A549 (cell line): ENCODE measurements around the gene ARHGEF10L. TPM values are rescaled to one million over a fixed set of nuclear protein-coding genes. Genes with fewer than 3 reads are reported as not detected.

Experiments
- ATAC-seq, 2 experiments: fragments of 200-7000 bp in 1 of 2; fragments of >200 bp in 1 of 2; cut with Nextera tagmentation in 1 of 2; cut with Tn5 transposase in 1 of 2; 3 replicates each; pipeline versions ENCODE4 v1.8.0 to v1.9.1; 2018 to 2020; ENCODE audit warnings: mild to moderate bottlenecking in 1 of 2, moderate library complexity in 1 of 2
- CTCF ChIA-PET: fragments of 300-600 bp; sonication (Branson Sonifier 250); formaldehyde crosslinking; extraction: SDS; loops from one replicate; lab custom pipeline; 2021; ENCODE audit warnings: antibody characterized with exemption, inconsistent platforms; lab: Yijun Ruan, JAX
- POLR2A ChIA-PET: fragments of 350-600 bp; formaldehyde crosslinking; extraction: SDS; loops from one replicate; lab custom pipeline; 2021; ENCODE audit warnings: antibody characterized with exemption, inconsistent platforms; lab: Yijun Ruan, JAX
- DNase-seq, 2 experiments: peaks; one replicate each; pipeline versions ENCODE4 v3.0.0 to v3.0.0-alpha.2; 2011 to 2016; ENCODE audit warnings: low read depth in 1 of 2, low spot score in 1 of 2
- FAIRE-seq: peaks from 2 replicates; lab custom pipeline; 2011; peaks lifted over from hg19 to GRCh38; lab: Jason Lieb, UNC
- H3K27ac ChIP-seq, 2 experiments: fragments of >200 bp; sonication (Bioruptor Twin); formaldehyde crosslinking; 3 replicates each; pipeline ENCODE4 v1.5.1; 2016 to 2017
- H3K4me1 ChIP-seq: fragments of >200 bp; sonication (Bioruptor Twin); formaldehyde crosslinking; 3 replicates; pipeline ENCODE4 v1.6.1; 2016
- H3K4me2 ChIP-seq: fragments of >200 bp; sonication (Bioruptor Twin); formaldehyde crosslinking; 3 replicates; pipeline ENCODE4 v1.6.1; 2016
- H3K4me3 ChIP-seq: fragments of >200 bp; sonication (Bioruptor Twin); formaldehyde crosslinking; 3 replicates; pipeline ENCODE4 v1.5.1; 2016
- H3K9me3 ChIP-seq: fragments of >200 bp; sonication (Bioruptor Twin); formaldehyde crosslinking; 3 replicates; pipeline ENCODE4 v1.6.1; 2016
- BHLHE40 ChIP-seq: IDR thresholded peaks from 2 replicates; pipeline ENCODE4 v1.6.1; 2012; ENCODE audit warnings: low read depth, low read length, inconsistent platforms
- CBX2 ChIP-seq: fragments of 200-600 bp; sonication (generic); IDR thresholded peaks from 2 replicates; pipeline ENCODE4 v1.6.1; 2016; ENCODE audit warnings: low read depth, mild to moderate bottlenecking, borderline replicate concordance
- CHD2 ChIP-seq: fragments of 150-350 bp; IDR thresholded peaks from 2 replicates; pipeline ENCODE4 v1.6.1; 2014; ENCODE audit warnings: low read length; ENCODE audit not compliant: partially characterized antibody
- EHMT2 ChIP-seq: fragments of 200-600 bp; sonication (generic); IDR thresholded peaks from 2 replicates; pipeline ENCODE4 v1.6.1; 2016; ENCODE audit warnings: antibody characterized with exemption, low read depth, mild to moderate bottlenecking, moderate library complexity
- FOSB ChIP-seq: fragments of 250-450 bp; sonication (Bioruptor Pico); IDR thresholded peaks from 2 replicates; pipeline ENCODE4 v1.5.0; 2020; ENCODE audit warnings: mild to moderate bottlenecking, moderate library complexity
- FOSL2 ChIP-seq, 2 experiments: fragments of 450-650 bp in 1 of 2; fragments of >200 bp in 1 of 2; sonication (Bioruptor Twin) in 1 of 2; formaldehyde crosslinking; IDR thresholded peaks; 2 replicates each; pipeline versions ENCODE4 v1.5.0 to v1.6.1; 2016 to 2020; ENCODE audit warnings: mild to moderate bottlenecking in 1 of 2, moderate library complexity in 1 of 2
- FOXS1 ChIP-seq: fragments of 250-450 bp; sonication (Bioruptor Pico); IDR thresholded peaks from 2 replicates; pipeline ENCODE4 v1.5.0; 2020; ENCODE audit warnings: mild to moderate bottlenecking, moderate library complexity
- GATA3 ChIP-seq: IDR thresholded peaks from 2 replicates; pipeline ENCODE4 v1.6.1; 2012; ENCODE audit warnings: borderline replicate concordance
- HDAC2 ChIP-seq: fragments of 200-600 bp; sonication (generic); IDR thresholded peaks from 2 replicates; pipeline ENCODE4 v1.6.1; 2016
- HEYL ChIP-seq: fragments of 250-450 bp; sonication (Bioruptor Pico); IDR thresholded peaks from 2 replicates; pipeline ENCODE4 v1.8.0; 2021; ENCODE audit warnings: mild to moderate bottlenecking, moderate library complexity
- HMGXB4 ChIP-seq: fragments of 250-450 bp; sonication (Bioruptor Pico); IDR thresholded peaks from 2 replicates; pipeline ENCODE4 v1.5.0; 2021; ENCODE audit warnings: mild to moderate bottlenecking, moderate library complexity, borderline replicate concordance
- HOXB13 ChIP-seq: fragments of 250-450 bp; sonication (Bioruptor Pico); IDR thresholded peaks from 2 replicates; pipeline ENCODE4 v1.5.0; 2020; ENCODE audit warnings: low read depth, mild to moderate bottlenecking, moderate library complexity
- KDM1A ChIP-seq: fragments of 200-600 bp; sonication (generic); IDR thresholded peaks from 2 replicates; pipeline ENCODE4 v1.6.1; 2016; ENCODE audit warnings: low read depth, mild to moderate bottlenecking
- MAFK ChIP-seq: fragments of 450-650 bp; IDR thresholded peaks from 2 replicates; pipeline ENCODE4 v1.6.1; 2014; ENCODE audit not compliant: partially characterized antibody
- MYC ChIP-seq: IDR thresholded peaks from 2 replicates; pipeline ENCODE4 v1.6.1; 2012; ENCODE audit warnings: mild to moderate bottlenecking, inconsistent platforms, low read length, improper control_type of control experiment, borderline replicate concordance
- NFE2L2 ChIP-seq: fragments of 150-350 bp; conservative IDR thresholded peaks from 2 replicates; pipeline ENCODE4 v1.6.1; 2014; ENCODE audit warnings: low read length
- NPAS2 ChIP-seq: fragments of 250-450 bp; sonication (Bioruptor Pico); IDR thresholded peaks from 2 replicates; pipeline ENCODE4 v1.8.0; 2022; ENCODE audit warnings: mild to moderate bottlenecking, moderate library complexity, borderline replicate concordance
- PBX3 ChIP-seq: IDR thresholded peaks from 2 replicates; pipeline ENCODE4 v1.6.1; 2012
- POLR2A ChIP-seq: IDR thresholded peaks from 2 replicates; pipeline ENCODE4 v1.6.1; 2012; ENCODE audit warnings: mild to moderate bottlenecking, low read length
- POLR2AphosphoS2 ChIP-seq: conservative IDR thresholded peaks from 2 replicates; pipeline ENCODE4 v1.6.1; 2012; ENCODE audit warnings: low read length, improper control_type of control experiment, inconsistent platforms
- RAD21 ChIP-seq, 2 experiments: fragments of >200 bp in 1 of 2; sonication (Bioruptor Twin) in 1 of 2; formaldehyde crosslinking in 1 of 2; IDR thresholded peaks in 1 of 2; conservative IDR thresholded peaks in 1 of 2; 2 replicates in 1 of 2; 3 replicates in 1 of 2; pipeline ENCODE4 v1.6.1; 2012 to 2018; ENCODE audit warnings: inconsistent platforms in 1 of 2
- RARB ChIP-seq: fragments of 250-450 bp; sonication (Bioruptor Pico); IDR thresholded peaks from 2 replicates; pipeline ENCODE4 v1.8.0; 2021; ENCODE audit warnings: mild to moderate bottlenecking, moderate library complexity
- REST ChIP-seq: fragments of 200-600 bp; sonication (generic); IDR thresholded peaks from 2 replicates; pipeline ENCODE4 v1.6.1; 2016; ENCODE audit warnings: antibody characterized with exemption, mild to moderate bottlenecking, moderate library complexity
- RFX5 ChIP-seq: fragments of 450-650 bp; IDR thresholded peaks from 2 replicates; pipeline ENCODE4 v1.7.1; 2014; ENCODE audit warnings: antibody characterized with exemption, mild to moderate bottlenecking, moderate library complexity
- RNF2 ChIP-seq: fragments of 200-600 bp; sonication (generic); IDR thresholded peaks from 2 replicates; pipeline ENCODE4 v1.6.1; 2016; ENCODE audit warnings: low read depth, mild to moderate bottlenecking, antibody characterized with exemption, moderate library complexity, borderline replicate concordance
- SREBF2 ChIP-seq: fragments of 450-650 bp; IDR thresholded peaks from 2 replicates; pipeline ENCODE4 v1.6.1; 2014; ENCODE audit warnings: mild to moderate bottlenecking, moderate library complexity
- TFCP2L1 ChIP-seq: fragments of 250-450 bp; sonication (Bioruptor Pico); IDR thresholded peaks from 2 replicates; pipeline ENCODE4 v1.5.0; 2021; ENCODE audit warnings: mild to moderate bottlenecking
- USF2 ChIP-seq: fragments of 450-650 bp; IDR thresholded peaks from 2 replicates; pipeline ENCODE4 v1.6.1; 2014; ENCODE audit warnings: antibody characterized with exemption
- ZC3H11A ChIP-seq: fragments of 450-650 bp; IDR thresholded peaks from 2 replicates; pipeline ENCODE4 v1.6.1; 2014; ENCODE audit warnings: antibody characterized with exemption, mild to moderate bottlenecking
- ZFP36 ChIP-seq: fragments of 450-650 bp; IDR thresholded peaks from 2 replicates; pipeline ENCODE4 v1.6.1; 2014; ENCODE audit warnings: borderline replicate concordance; ENCODE audit not compliant: partially characterized antibody
- WGBS: methylation state at CpG from one replicate; pipeline ENCODE4 v1.1.6; 2017; ENCODE audit errors: missing lambda C conversion rate; 5-methylcytosine and 5-hydroxymethylcytosine counted together
- polyA plus RNA-seq, 4 experiments: library from polyadenylated mRNA; depleted of rRNA in 3 of 4; stranded (reverse); fragments of >200 nt; fragmentation: RNase III in 1 of 4; extraction: RNeasy Plus Mini Kit Qiagen cat#74134 plus additional on column Dnase treatment in 1 of 4; gene quantifications; 2 replicates in 3 of 4; 3 replicates in 1 of 4; pipeline ENCODE4 v1.2.3, GENCODE V29; 2011 to 2017

ARHGEF10L gene
- polyA plus RNA-seq, 2 of the 4 experiments (the other 2 are of a cell fraction): 3.5 to 5.2 TPM

GRCh38 chr1:17601643-17602382, 62.3 kb downstream of the ARHGEF10L start:
- ATAC-seq (no peak), DNase-seq (no peak), FAIRE-seq (no peak)
- 93% methylated on average over 9 of the region's 17 CpGs for WGBS
- ChIA-PET POLR2A (no interaction called here), CTCF (interaction anchor here (0.8 to 1.2 kb wide), 2 partner anchors 106 to 107 kb away, joined by 3 to 5 read pairs; no protein-coding TSS in a partner anchor)
- no peaks in the 10 kb centered on the region for H3K4me1 ChIP-seq
- TF ChIP-seq ZFP36 (no peak), GATA3 (no peak), MYC (no peak), NFE2L2 (no peak), HEYL (no peak), TFCP2L1 (no peak), NPAS2 (no peak), REST (no peak), HDAC2 (no peak), BHLHE40 (no peak), CHD2 (no peak), RARB (CRISPR knock-in tag) (no peak), PBX3 (no peak), RFX5 (no peak)
- H3K27ac ChIP-seq: no peak overlapping the region
- no peaks in the 10 kb centered on the region for H3K9me3 ChIP-seq
- H3K4me2 ChIP-seq: no peak overlapping the region
- no peak overlapping the region for H3K4me3 ChIP-seq

- DNase-seq (no peak), ATAC-seq (no peak), FAIRE-seq (no peak)
- no peaks in the 10 kb centered on the region for H3K9me3 ChIP-seq
- ChIA-PET POLR2A (no interaction called here), CTCF (no interaction called here)
- H3K4me2 ChIP-seq: no peak overlapping the region
- TF ChIP-seq BHLHE40 (no peak), FOSL2 (IDR thresholded peaks at IDR 0.05) (no peak), FOSL2 (CRISPR knock-in tag; IDR thresholded peaks at IDR 0.05) (no peak), POLR2AphosphoS2 (no peak), HMGXB4 (CRISPR knock-in tag) (no peak), CBX2 (no peak), FOSB (no peak), USF2 (no peak), RNF2 (no peak), TFCP2L1 (no peak), HDAC2 (no peak), EHMT2 (no peak), ZC3H11A (no peak), FOXS1 (CRISPR knock-in tag) (no peak), RAD21 (conservative IDR thresholded peaks at IDR 0.05 in 1 of 2, IDR thresholded peaks at IDR 0.05 in 1 of 2) (no peak), MYC (no peak), POLR2A (no peak), HOXB13 (no peak), SREBF2 (no peak), KDM1A (no peak), MAFK (no peak)
- no peaks in the 10 kb centered on the region for H3K4me1 ChIP-seq
- H3K27ac ChIP-seq: no peak overlapping the region
- no peak overlapping the region for H3K4me3 ChIP-seq
- WGBS: 75% methylated on average over 18 of the region's 26 CpGs
These were observed 63.8 kb downstream of the ARHGEF10L start for GRCh38 chr1:17603091-17603841.
